NT2/D1 (cell line): ENCODE results near the gene MED13.

Experiments used
- SUZ12 ChIP-seq: IDR thresholded peaks from 2 replicates; pipeline ENCODE4 v1.6.1; 2011; ENCODE audit not compliant: insufficient read length, insufficient read depth; ENCODE audit errors: extremely low read depth
- YY1 ChIP-seq: IDR thresholded peaks from 2 replicates; pipeline ENCODE4 v1.6.1; 2011; ENCODE audit not compliant: insufficient read length, insufficient read depth
- ZNF274 ChIP-seq: IDR thresholded peaks from 2 replicates; pipeline ENCODE4 v1.6.1; 2011; ENCODE audit warnings: mild to moderate bottlenecking, low read depth, low read length

DNA sequence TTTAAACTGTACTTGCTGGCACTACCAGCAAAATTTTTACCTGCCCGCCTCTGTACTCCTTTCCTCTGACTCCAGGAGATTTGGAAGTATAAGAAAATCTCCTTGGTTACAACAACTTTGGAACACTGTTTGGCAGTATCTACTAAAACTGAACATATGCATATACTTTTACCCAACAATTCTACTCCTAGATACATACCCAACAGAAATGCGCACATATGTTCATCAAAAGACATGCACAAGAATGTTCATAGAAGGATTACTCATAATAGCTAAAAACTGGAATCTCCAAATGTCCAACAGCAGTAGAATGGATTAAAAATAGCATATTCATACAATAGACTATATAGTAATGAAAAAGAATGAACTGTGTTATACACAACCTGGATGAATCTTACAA, 21.7 kb upstream of the MED13 start:
- no peak for TF ChIP-seq YY1
- no peak for TF ChIP-seq SUZ12
- TF ChIP-seq ZNF274, result no peak
